Uterus (tissue), 4 donors: ENCODE measurements around the gene CEBPA. TPM values are rescaled to one million over a fixed set of nuclear protein-coding genes. Genes with fewer than 3 reads are reported as not detected.
"Not testable (repeated sequence)": the region's sequence is repeated elsewhere in the genome, so short reads cannot be mapped to it uniquely, and the experiment has no call there.

Experiments
- DNase-seq, 2 donors: peaks; one replicate each; pipeline ENCODE4 v3.0.0-alpha.2; 2019 to 2020
- H3K27ac ChIP-seq, 2 donors: fragments of 200-600 bp; sonication (generic); 1 replicate in 1 of 2; 2 replicates in 1 of 2; pipeline ENCODE4 v1.5.1; 2016 to 2018
- H3K27me3 ChIP-seq, 2 donors: fragments of 200-600 bp; sonication (generic); one replicate each; pipeline ENCODE4 v1.5.1; 2018 to 2019; ENCODE audit warnings: control low read depth in 1 of 2
- H3K36me3 ChIP-seq, 2 donors: fragments of 200-600 bp; sonication (generic); one replicate each; pipeline ENCODE4 v1.5.1; 2019; ENCODE audit warnings: control low read depth in 1 of 2
- H3K4me1 ChIP-seq, 2 donors: fragments of 200-600 bp; sonication (generic); one replicate each; pipeline ENCODE4 v1.5.1; 2018 to 2019; ENCODE audit warnings: control low read depth in 1 of 2
- H3K4me3 ChIP-seq, 2 donors: fragments of 200-600 bp; sonication (generic); 1 replicate in 1 of 2; 2 replicates in 1 of 2; pipeline ENCODE4 v1.5.1; 2018 to 2019; ENCODE audit warnings: mild to moderate bottlenecking in 1 of 2
- H3K9me3 ChIP-seq, 2 donors: fragments of 200-600 bp; sonication (generic); one replicate each; pipeline ENCODE4 v1.5.1; 2019; ENCODE audit warnings: control low read depth in 1 of 2
- POLR2A ChIP-seq, 2 donors: fragments of 450-650 bp; IDR thresholded peaks; one replicate each; pipeline ENCODE4 v1.6.1; 2016; ENCODE audit warnings: antibody characterized with exemption in 2 of 2, mild to moderate bottlenecking in 1 of 2, moderate library complexity in 1 of 2
- intact Hi-C: fragments of 100-400 bp; cut with DNase I; formaldehyde crosslinking; loops from one replicate; pipeline ENCODE4 v1.15.1; 2023; ENCODE audit warnings: low total_unique reads
- total RNA-seq, 4 donors: library from RNA; depleted of rRNA in 3 of 4; stranded (reverse); fragments of >200 nt in 3 of 4; gene quantifications; one replicate each; pipeline versions ENCODE4 v1.1.0 to v1.2.4, GENCODE V29; 2014 to 2023
- TF ChIP-seq, protein P1 (sequence below), 4 experiments: fragments of 200-600 bp in 2 of 4; fragments of 450-650 bp in 2 of 4; sonication (generic) in 2 of 4; IDR thresholded peaks; one replicate each; pipeline ENCODE4 v1.5.1; 2016 to 2019; ENCODE audit warnings: antibody characterized with exemption in 4 of 4, mild to moderate bottlenecking in 2 of 4, moderate library complexity in 1 of 4
- donor health status: DM: yes; HTN: yes; CAD: no.

Gene CEBPA
- total RNA-seq, 4 donors from 2014 or later, result 1.3 to 9.1 (median 5.0) TPM

DNA sequence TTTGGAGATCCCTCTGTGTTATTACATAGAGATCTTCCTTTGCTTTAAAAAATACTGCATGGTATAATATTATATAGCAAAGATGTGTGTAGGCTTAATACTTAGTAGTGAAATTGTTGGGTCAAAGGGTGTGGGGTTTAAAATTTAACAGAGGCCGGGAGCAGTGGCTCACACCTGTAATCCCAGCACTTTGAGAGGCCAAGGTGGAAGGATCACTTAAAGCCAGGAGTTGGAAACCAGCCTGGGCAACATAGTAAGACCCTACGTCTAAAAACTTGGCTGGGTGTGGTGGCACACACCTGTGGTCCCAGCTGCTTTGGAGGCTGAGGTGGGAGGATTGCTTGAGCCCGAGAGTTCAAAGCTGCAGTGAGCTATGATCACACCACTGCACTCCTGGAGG, 22.3 kb upstream of the CEBPA start:
- Histone ChIP-seq H3K9me3 (peaks cover 0 to 6% of the 10 kb centered on the region in 2 donors), H3K27me3 (no peaks in the 10 kb centered on the region), H3K36me3 (no peaks in the 10 kb centered on the region), H3K27ac (no peak overlapping the region), H3K4me1 (no peaks in the 10 kb centered on the region), H3K4me3 (no peak overlapping the region)
- intact Hi-C loops, result no loop called here
- TF ChIP-seq, protein P1, sequence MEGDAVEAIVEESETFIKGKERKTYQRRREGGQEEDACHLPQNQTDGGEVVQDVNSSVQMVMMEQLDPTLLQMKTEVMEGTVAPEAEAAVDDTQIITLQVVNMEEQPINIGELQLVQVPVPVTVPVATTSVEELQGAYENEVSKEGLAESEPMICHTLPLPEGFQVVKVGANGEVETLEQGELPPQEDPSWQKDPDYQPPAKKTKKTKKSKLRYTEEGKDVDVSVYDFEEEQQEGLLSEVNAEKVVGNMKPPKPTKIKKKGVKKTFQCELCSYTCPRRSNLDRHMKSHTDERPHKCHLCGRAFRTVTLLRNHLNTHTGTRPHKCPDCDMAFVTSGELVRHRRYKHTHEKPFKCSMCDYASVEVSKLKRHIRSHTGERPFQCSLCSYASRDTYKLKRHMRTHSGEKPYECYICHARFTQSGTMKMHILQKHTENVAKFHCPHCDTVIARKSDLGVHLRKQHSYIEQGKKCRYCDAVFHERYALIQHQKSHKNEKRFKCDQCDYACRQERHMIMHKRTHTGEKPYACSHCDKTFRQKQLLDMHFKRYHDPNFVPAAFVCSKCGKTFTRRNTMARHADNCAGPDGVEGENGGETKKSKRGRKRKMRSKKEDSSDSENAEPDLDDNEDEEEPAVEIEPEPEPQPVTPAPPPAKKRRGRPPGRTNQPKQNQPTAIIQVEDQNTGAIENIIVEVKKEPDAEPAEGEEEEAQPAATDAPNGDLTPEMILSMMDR (IDR thresholded peaks at IDR 0.05), result no peak
- TF ChIP-seq POLR2A (IDR thresholded peaks at IDR 0.05), result no peak
- no peak for DNase-seq

DNA sequence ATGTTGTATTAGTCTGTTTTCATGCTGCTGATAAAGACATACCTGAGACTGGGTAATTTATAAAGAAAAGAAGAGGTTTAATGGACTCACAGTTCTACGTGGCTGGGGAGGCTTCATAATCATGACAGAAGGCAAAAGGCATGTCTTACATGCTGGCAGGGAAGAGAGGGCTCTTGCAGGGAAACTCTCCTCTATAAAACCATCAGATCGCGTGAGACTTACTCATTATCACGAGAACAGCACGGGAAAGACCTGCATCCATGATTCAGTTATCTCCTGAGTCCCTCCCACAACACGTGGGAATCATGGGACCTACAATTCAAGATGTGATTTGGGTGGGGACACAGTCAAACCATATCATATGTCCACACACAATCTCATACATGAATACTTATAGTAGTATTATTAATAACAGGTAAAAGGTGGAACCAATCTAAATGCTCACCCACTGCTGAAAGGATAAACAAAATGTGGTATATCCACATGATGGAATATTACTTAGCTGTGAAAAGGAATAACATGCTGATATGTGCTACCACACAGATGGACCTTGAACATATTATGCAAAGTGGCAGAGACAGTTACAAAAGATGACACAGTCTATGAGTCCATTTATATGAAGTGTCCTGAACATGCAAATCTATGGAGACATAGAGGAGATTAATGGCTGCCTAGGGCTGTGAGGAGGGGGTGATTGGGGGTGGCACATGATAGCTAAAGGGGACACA, 20.9 kb upstream of the CEBPA start:
- TF ChIP-seq, protein P1 (IDR thresholded peaks at IDR 0.05), result no peak
- no peak for TF ChIP-seq POLR2A (IDR thresholded peaks at IDR 0.05)
- DNase-seq, result no peak
- no peak overlapping the region for H3K27ac ChIP-seq
- no peaks in the 10 kb centered on the region for H3K27me3 ChIP-seq
- H3K4me1 ChIP-seq, result no peaks in the 10 kb centered on the region
- H3K36me3 ChIP-seq, result no peaks in the 10 kb centered on the region
- peaks cover 0 to 6% of the 10 kb centered on the region in 2 donors for H3K9me3 ChIP-seq
- no peak overlapping the region for H3K4me3 ChIP-seq
- intact Hi-C loops, result no loop called here

DNA sequence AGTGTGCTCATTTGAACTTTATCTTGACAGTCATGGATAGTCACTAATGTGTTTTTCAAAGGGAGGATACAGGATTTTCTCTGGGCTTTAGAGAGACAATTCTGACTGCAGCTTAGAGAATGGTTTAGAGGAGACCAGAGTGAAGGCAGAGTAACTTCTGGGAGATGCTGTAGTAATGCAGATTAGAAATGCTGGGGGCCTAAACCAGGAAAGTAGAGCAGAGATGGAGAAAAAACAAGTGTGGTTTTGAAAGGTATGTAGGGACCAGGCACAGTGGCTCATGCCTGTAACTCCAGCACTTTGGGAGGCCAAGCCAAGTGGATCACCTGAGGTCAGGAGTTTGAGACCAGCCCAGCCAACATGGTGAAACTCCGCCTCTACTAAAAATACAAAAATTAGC, 18.3 kb upstream of the CEBPA start:
- Histone ChIP-seq H3K36me3 (no peaks in the 10 kb centered on the region), H3K27ac (no peak overlapping the region), H3K4me1 (no peaks in the 10 kb centered on the region), H3K4me3 (no peak overlapping the region), H3K9me3 (no peaks in the 10 kb centered on the region), H3K27me3 (no peaks in the 10 kb centered on the region)
- DNase-seq, result no peak
- TF ChIP-seq, protein P1 (IDR thresholded peaks at IDR 0.05), result no peak
- no peak for TF ChIP-seq POLR2A (IDR thresholded peaks at IDR 0.05)
- intact Hi-C loops, result no loop called here

DNA sequence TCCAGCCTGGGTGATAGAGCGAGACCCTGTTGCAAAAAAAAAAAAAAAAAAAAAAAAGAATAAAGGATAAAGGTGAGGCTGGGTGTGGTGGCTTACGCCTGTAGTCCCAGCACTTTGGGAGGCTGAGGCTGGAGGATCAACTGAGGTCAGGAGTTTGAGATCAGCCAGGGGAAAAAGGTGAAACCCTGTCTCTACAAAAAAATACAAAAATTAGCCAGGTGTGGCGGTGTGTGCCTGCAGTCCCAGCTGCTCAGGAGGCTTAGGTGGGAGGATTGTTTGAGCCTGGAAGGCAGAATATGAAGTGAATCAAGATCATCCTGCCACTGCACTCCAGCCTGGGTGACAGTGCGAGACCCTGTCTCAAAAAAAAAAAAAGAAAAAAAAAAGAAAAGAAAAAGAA, 15.7 kb upstream of the CEBPA start:
- DNase-seq, H3K4me1 ChIP-seq, intact Hi-C loops, H3K36me3 ChIP-seq, H3K27me3 ChIP-seq, H3K4me3 ChIP-seq, H3K27ac ChIP-seq, H3K9me3 ChIP-seq: not testable (repeated sequence)

DNA sequence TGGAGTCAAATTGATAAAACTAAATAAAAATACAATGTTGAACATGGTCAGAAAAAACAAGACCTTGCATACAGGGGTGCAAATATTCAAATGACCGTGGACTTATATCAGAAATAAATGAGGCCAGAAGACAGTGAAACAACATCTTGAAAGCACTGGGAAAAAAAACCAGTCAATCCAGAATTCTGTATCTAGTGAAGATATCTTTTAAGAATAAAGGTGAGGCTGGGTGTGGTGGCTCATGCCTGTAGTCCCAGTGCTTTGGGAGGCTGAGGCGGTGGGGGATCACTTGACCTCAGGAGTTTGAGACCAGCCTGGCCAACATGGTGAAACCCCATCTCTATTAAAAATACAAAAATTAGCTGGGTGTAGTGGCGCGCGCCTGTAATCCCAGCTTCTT, 15.2 kb upstream of the CEBPA start:
- H3K27ac ChIP-seq, result no peak overlapping the region
- H3K4me1 ChIP-seq, result no peaks in the 10 kb centered on the region
- H3K27me3 ChIP-seq, result no peaks in the 10 kb centered on the region
- H3K36me3 ChIP-seq, result no peaks in the 10 kb centered on the region
- TF ChIP-seq, protein P1 (IDR thresholded peaks at IDR 0.05), result no peak
- no peak for TF ChIP-seq POLR2A (IDR thresholded peaks at IDR 0.05)
- no peak overlapping the region for H3K4me3 ChIP-seq
- H3K9me3 ChIP-seq, result no peaks in the 10 kb centered on the region
- intact Hi-C loops, result no loop called here
- no peak for DNase-seq
